Mesendoderm (in vitro differentiated cells): ENCODE data around the gene ZSWIM3.

Experiments used
- DNase-seq: peaks from one replicate; pipeline ENCODE4 v3.0.0; 2013
- H2AK5ac ChIP-seq: 2 replicates; pipeline ENCODE4 v1.6.1; 2013; ENCODE audit warnings: low read length, inconsistent platforms
- H2BK120ac ChIP-seq: 2 replicates; pipeline ENCODE4 v1.6.1; 2013; ENCODE audit warnings: low read depth, mild to moderate bottlenecking, low read length, moderate library complexity, mixed read lengths
- H2BK15ac ChIP-seq: replicated peaks from 2 replicates; pipeline ENCODE4 v1.6.1; 2013; ENCODE audit warnings: low read depth, mild to moderate bottlenecking, moderate library complexity
- H2BK5ac ChIP-seq: 2 replicates; pipeline ENCODE4 v1.6.1; 2013; ENCODE audit warnings: low read length, inconsistent platforms
- H3K18ac ChIP-seq: 2 replicates; pipeline ENCODE4 v1.6.1; 2013; ENCODE audit warnings: mild to moderate bottlenecking, low read length, mixed read lengths
- H3K23ac ChIP-seq: one replicate; pipeline ENCODE4 v1.6.1; 2013; ENCODE audit warnings: low read length
- H3K27ac ChIP-seq: 2 replicates; pipeline ENCODE4 v1.5.1; 2013; ENCODE audit warnings: low read depth, mild to moderate bottlenecking, inconsistent platforms, low read length, moderate library complexity
- H3K27me3 ChIP-seq: 2 replicates; pipeline ENCODE4 v1.6.1; 2013; ENCODE audit warnings: low read length, control low read depth, mild to moderate bottlenecking, inconsistent platforms; ENCODE audit not compliant: insufficient read depth, poor library complexity
- H3K36me3 ChIP-seq: 2 replicates; pipeline ENCODE4 v1.6.1; 2013; ENCODE audit warnings: low read length, inconsistent platforms; ENCODE audit not compliant: control insufficient read depth, insufficient read depth
- H3K4ac ChIP-seq: one replicate; pipeline ENCODE4 v1.6.1; 2013; ENCODE audit warnings: low read depth, mild to moderate bottlenecking, low read length, moderate library complexity
- H3K4me1 ChIP-seq: 2 replicates; pipeline ENCODE4 v1.6.1; 2013; ENCODE audit warnings: low read depth, low read length, inconsistent platforms; ENCODE audit not compliant: control insufficient read depth
- H3K4me2 ChIP-seq: 2 replicates; pipeline ENCODE4 v1.6.1; 2013; ENCODE audit warnings: low read length
- H3K4me3 ChIP-seq: 2 replicates; pipeline ENCODE4 v1.5.1; 2013; ENCODE audit warnings: mild to moderate bottlenecking, low read length
- H3K56ac ChIP-seq: one replicate; pipeline ENCODE4 v1.6.1; 2013; ENCODE audit warnings: low read length
- H3K79me1 ChIP-seq: 2 replicates; pipeline ENCODE4 v1.6.1; 2013; ENCODE audit warnings: low read length, inconsistent platforms
- H3K79me2 ChIP-seq: 2 replicates; pipeline ENCODE4 v1.6.1; 2013; ENCODE audit warnings: mild to moderate bottlenecking, low read length; ENCODE audit not compliant: control insufficient read depth, insufficient read depth
- H3K9ac ChIP-seq: 2 replicates; pipeline ENCODE4 v1.6.1; 2013; ENCODE audit warnings: low read length, inconsistent platforms
- H4K5ac ChIP-seq: one replicate; pipeline ENCODE4 v1.6.1; 2013; ENCODE audit warnings: low read length
- H4K8ac ChIP-seq: one replicate; pipeline ENCODE4 v1.6.1; 2013; ENCODE audit warnings: low read depth, mild to moderate bottlenecking, control low read depth, low read length, moderate library complexity
- WGBS: extraction: QIAGEN DNeasy Blood & Tissue Kit; methylation state at CpG from one replicate; pipeline ENCODE4 v1.1.7; 2013; ENCODE audit warnings: low lambda C conversion rate, missing lambda C conversion rate; ENCODE audit not compliant: insufficient coverage; ENCODE audit errors: extremely low coverage; 5-methylcytosine and 5-hydroxymethylcytosine counted together

Gene ZSWIM3

DNA sequence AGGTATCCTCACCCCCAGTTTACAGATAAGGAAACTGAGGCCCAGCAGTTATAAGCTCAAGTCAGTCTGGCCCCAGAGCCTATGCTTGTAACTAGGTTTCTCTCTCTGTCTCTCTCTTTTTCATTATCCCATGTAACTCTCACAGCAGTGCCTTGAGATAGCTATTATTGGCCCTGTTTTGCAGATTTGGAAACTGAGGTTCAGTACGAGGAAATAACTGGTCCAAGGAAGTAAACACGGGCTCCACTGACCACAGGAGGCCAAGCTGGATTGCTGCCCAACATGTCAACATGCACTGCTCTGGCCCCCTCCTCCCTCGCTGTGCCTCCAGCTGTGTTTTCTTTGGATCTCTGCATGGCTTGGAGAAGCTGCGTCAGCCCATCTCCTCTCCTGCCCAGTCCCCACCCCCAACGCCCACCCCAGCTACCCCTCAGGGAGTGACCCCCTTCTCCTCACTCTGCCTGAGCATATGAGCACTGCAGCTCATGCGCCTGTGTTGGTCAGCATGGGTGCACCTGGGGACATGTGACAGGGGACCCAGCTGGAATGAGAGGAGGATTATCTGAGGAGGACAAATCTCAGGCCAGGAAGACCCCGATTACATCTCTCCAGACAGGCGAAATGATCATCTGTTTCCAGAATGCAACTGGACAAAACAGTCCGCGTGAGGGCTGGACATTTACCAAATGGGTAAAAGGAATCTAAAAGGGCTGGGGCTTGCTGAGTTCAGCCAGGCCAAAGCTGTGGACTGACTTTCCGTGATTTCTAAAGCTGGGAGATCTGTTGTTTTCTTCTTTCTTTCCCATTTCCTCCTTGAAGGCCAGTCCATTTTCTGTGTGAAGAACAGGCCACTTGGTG is 62.4 kb downstream of the ZSWIM3 start:
- no peak overlapping the region for H3K4me3 ChIP-seq
- no peak overlapping the region for H3K27ac ChIP-seq
- H4K5ac ChIP-seq: no peak overlapping the region
- DNase-seq: no peak
- no peaks in the 10 kb centered on the region for H3K36me3 ChIP-seq
- H3K4ac ChIP-seq: no peak overlapping the region
- no peak overlapping the region for H2BK120ac ChIP-seq
- H3K27me3 ChIP-seq: no peaks in the 10 kb centered on the region
- no peak overlapping the region for H2AK5ac ChIP-seq
- no peaks in the 10 kb centered on the region for H3K79me1 ChIP-seq
- no peak overlapping the region for H3K9ac ChIP-seq
- no peak overlapping the region for H2BK15ac ChIP-seq
- H3K23ac ChIP-seq: no peak overlapping the region
- H3K56ac ChIP-seq: no peak overlapping the region
- no peak overlapping the region for H3K4me2 ChIP-seq
- H3K4me1 ChIP-seq: no peaks in the 10 kb centered on the region
- H3K18ac ChIP-seq: no peak overlapping the region
- H2BK5ac ChIP-seq: no peak overlapping the region
- H4K8ac ChIP-seq: no peak overlapping the region
- WGBS: no CpG with 5 or more reads among the region's 11 CpGs
- no peaks in the 10 kb centered on the region for H3K79me2 ChIP-seq

GRCh38 chr20:45920462-45921336 is 63.3 kb downstream of the ZSWIM3 start:
- no peaks in the 10 kb centered on the region for H3K79me2 ChIP-seq
- H3K4me3 ChIP-seq: no peak overlapping the region
- no peak overlapping the region for H3K23ac ChIP-seq
- no peaks in the 10 kb centered on the region for H3K4me1 ChIP-seq
- H2BK120ac ChIP-seq: no peak overlapping the region
- H3K27me3 ChIP-seq: no peaks in the 10 kb centered on the region
- no peak overlapping the region for H4K8ac ChIP-seq
- no CpG with 5 or more reads among the region's 9 CpGs for WGBS
- H3K36me3 ChIP-seq: no peaks in the 10 kb centered on the region
- DNase-seq: no peak
- no peak overlapping the region for H2AK5ac ChIP-seq
- no peak overlapping the region for H2BK5ac ChIP-seq
- no peak overlapping the region for H3K9ac ChIP-seq
- no peak overlapping the region for H3K27ac ChIP-seq
- no peak overlapping the region for H2BK15ac ChIP-seq
- H3K4ac ChIP-seq: no peak overlapping the region
- H3K18ac ChIP-seq: no peak overlapping the region
- H3K56ac ChIP-seq: no peak overlapping the region
- H3K4me2 ChIP-seq: no peak overlapping the region
- H3K79me1 ChIP-seq: no peaks in the 10 kb centered on the region
- H4K5ac ChIP-seq: no peak overlapping the region

GRCh38 chr20:45921337-45922189 is 64.1 kb downstream of the ZSWIM3 start:
- H3K79me2 ChIP-seq: no peaks in the 10 kb centered on the region
- H3K4me3 ChIP-seq: no peak overlapping the region
- H2AK5ac ChIP-seq: no peak overlapping the region
- H2BK120ac ChIP-seq: no peak overlapping the region
- no peak overlapping the region for H3K27ac ChIP-seq
- H3K36me3 ChIP-seq: no peaks in the 10 kb centered on the region
- no peak overlapping the region for H2BK5ac ChIP-seq
- H3K27me3 ChIP-seq: no peaks in the 10 kb centered on the region
- H3K18ac ChIP-seq: no peak overlapping the region
- no peak overlapping the region for H4K5ac ChIP-seq
- no peak for DNase-seq
- H4K8ac ChIP-seq: no peak overlapping the region
- WGBS: no CpG with 5 or more reads among the region's 11 CpGs
- no peak overlapping the region for H3K4ac ChIP-seq
- no peak overlapping the region for H3K56ac ChIP-seq
- no peaks in the 10 kb centered on the region for H3K79me1 ChIP-seq
- H2BK15ac ChIP-seq: no peak overlapping the region
- H3K4me2 ChIP-seq: no peak overlapping the region
- H3K4me1 ChIP-seq: no peaks in the 10 kb centered on the region
- H3K23ac ChIP-seq: no peak overlapping the region
- no peak overlapping the region for H3K9ac ChIP-seq

DNA sequence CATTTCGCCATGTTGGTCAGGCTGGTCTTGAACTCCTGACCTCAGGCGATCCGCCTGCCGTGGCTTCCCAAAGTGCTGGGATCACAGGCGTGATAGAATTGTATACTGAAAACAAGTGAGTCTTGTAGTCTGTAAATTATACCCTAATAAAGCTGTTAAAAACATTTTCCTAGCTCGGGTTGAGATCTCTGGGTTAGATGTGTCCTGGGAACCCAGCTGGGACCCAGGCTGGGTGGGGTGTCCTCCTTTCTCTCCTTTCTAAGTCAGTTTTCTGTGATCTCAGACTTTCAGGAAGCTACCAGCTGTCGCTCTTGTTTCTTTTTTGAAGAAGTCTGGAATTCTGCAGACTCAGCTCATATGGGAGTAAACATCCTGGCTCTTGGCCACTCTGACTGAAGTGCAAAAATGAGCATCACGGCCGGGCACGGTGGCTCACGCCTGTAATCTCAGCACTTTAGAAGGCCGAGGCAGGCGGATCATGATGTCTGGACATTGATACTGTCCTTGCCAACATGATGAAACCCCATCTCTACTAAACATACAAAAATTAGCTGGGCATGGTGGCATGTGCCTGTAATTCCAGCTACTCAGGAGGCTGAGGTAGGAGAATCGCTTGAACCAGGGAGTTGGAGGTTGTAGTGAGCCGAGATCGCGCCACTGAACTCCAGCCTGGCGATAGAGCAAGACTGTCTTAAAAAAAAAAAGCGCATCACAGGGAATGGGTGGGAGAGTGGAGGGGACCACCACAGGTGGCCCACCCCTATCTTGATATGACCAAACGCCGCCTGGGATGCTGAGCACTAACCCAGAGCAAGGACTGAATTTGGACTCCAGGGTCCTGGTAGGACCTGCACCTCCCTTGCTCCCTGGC is 67.2 kb downstream of the ZSWIM3 start:
- no peak overlapping the region for H3K18ac ChIP-seq
- H3K79me1 ChIP-seq: no peaks in the 10 kb centered on the region
- H2BK15ac ChIP-seq: no peak overlapping the region
- no peak overlapping the region for H3K4me3 ChIP-seq
- H3K4me1 ChIP-seq: no peaks in the 10 kb centered on the region
- H4K8ac ChIP-seq: no peak overlapping the region
- H3K27ac ChIP-seq: no peak overlapping the region
- no peak overlapping the region for H3K23ac ChIP-seq
- H3K56ac ChIP-seq: no peak overlapping the region
- H3K27me3 ChIP-seq: no peaks in the 10 kb centered on the region
- no peak overlapping the region for H4K5ac ChIP-seq
- H2AK5ac ChIP-seq: no peak overlapping the region
- WGBS: no CpG with 5 or more reads among the region's 21 CpGs
- no peak overlapping the region for H3K9ac ChIP-seq
- no peaks in the 10 kb centered on the region for H3K79me2 ChIP-seq
- no peak overlapping the region for H2BK120ac ChIP-seq
- H3K36me3 ChIP-seq: no peaks in the 10 kb centered on the region
- H2BK5ac ChIP-seq: no peak overlapping the region
- no peak for DNase-seq
- H3K4me2 ChIP-seq: no peak overlapping the region
- H3K4ac ChIP-seq: no peak overlapping the region
